ENCODE results near the gene NANS.

DNA sequence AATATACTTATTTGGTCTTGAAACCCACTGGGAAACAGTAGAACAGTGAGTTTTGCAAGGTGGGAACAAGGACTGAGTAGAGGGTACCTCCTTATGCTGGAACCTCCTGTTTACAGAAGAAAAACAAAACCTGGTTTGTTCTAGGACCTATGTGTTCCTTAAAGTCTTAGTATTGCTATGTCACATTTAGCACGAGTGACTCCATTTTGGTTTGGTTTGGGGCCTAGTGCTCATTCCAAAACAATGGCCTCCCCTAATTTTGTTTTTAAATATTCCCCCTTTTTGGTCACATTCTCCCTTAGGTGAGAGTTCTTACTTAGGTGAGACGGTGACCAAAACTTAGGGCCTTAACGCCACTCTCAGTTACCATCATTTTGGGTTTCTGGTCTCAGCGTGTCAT lies 6.2 kb upstream of the NANS start:
- TF ChIP-seq EZH2 (IDR thresholded peaks at IDR 0.05; ENCODE audit: low read depth) (no peak), CTCF (conservative IDR thresholded peaks at IDR 0.05) (no peak)
